Measurements from ENCODE around the gene SPON1.

- TF ChIP-seq CTCF (IDR thresholded peaks at IDR 0.05) (no peak), HES2 (IDR thresholded peaks at IDR 0.05) (no peak), RFX5 (IDR thresholded peaks at IDR 0.05) (no peak), USF2 (IDR thresholded peaks at IDR 0.05) (no peak), EHMT2 (IDR thresholded peaks at IDR 0.05; ENCODE audit: low read depth) (no peak), MAX (IDR thresholded peaks at IDR 0.05) (no peak), RNF2 (IDR thresholded peaks at IDR 0.05; ENCODE audit: borderline replicate concordance, low read depth) (no peak), CBX8 (IDR thresholded peaks at IDR 0.05) (no peak), HDAC2 (IDR thresholded peaks at IDR 0.05) (no peak), POLR2A (IDR thresholded peaks at IDR 0.05; ENCODE audit: low read length) (no peak), HOXA7 (CRISPR knock-in tag; IDR thresholded peaks at IDR 0.05) (no peak), NPAS2 (CRISPR knock-in tag; IDR thresholded peaks at IDR 0.05; ENCODE audit: borderline replicate concordance) (no peak), GATA3 (IDR thresholded peaks at IDR 0.05; ENCODE audit: borderline replicate concordance) (no peak), CHD4 (IDR thresholded peaks at IDR 0.05; ENCODE audit: borderline replicate concordance) (no peak)
Measured at GRCh38 chr11:14248580-14248981, 286.1 kb downstream of the SPON1 start.

Measured in A549 (cell line).